Raji (cell line): ENCODE measurements around the gene TBC1D22A.

Source experiments
- POLR2A ChIP-seq: IDR thresholded peaks from 2 replicates; pipeline ENCODE4 v1.6.1; 2011; ENCODE audit warnings: low read depth, low read length, control low read depth; ENCODE audit not compliant: insufficient read depth

Gene TBC1D22A

DNA sequence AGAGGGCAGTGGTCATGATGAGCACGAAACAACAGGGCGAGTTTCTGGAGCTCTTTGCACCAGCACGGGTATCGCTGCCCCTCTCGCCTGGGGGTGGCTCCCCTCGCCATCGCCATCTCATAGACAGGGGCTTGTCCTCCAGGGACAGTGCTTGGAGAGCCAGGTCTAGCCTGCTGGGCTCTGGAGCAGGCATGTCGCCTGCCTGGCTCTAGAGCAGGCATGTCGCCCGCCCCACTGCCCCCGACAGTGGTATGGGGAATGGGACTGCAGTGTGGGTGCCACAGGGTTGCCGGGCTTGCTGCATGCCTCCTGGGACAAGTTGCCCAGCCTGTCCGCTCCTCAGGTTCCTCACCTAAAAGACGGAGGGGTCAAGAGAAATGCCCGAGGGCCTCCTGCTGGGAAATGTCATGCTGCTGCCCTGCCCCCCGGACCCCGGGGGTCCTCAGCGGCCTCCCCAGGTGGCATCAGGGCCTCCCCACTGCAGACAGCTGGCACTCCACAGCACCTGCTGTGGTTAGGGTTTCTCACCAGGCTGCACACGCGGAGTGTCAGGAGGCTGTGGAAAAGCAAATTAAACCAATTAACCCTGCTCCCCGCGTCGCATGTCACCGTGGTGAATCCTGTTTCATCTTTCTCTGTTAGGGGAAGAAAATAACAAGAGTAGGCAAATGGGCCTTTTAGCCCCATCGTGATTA, 403.0 kb downstream of the TBC1D22A start:
- TF ChIP-seq POLR2A = no peak

DNA sequence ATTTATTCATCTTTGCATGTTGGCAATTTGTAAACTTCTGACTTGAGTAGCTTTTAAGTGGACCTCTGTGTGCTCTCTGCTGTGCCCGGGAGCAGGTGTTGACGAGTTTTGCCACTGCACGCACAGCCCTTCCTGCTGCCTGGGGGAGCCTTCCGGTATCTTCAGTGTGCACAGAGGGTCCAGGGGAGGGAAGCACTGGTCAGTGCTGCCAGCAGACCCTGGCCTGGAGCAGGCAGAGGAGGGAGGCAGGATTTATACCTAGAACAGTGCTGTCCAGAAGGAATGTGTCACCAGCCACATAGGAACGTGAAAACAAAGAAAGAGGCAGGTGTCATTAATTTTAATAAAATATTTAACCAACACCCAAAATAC, 403.6 kb downstream of the TBC1D22A start:
- no peak for TF ChIP-seq POLR2A

DNA sequence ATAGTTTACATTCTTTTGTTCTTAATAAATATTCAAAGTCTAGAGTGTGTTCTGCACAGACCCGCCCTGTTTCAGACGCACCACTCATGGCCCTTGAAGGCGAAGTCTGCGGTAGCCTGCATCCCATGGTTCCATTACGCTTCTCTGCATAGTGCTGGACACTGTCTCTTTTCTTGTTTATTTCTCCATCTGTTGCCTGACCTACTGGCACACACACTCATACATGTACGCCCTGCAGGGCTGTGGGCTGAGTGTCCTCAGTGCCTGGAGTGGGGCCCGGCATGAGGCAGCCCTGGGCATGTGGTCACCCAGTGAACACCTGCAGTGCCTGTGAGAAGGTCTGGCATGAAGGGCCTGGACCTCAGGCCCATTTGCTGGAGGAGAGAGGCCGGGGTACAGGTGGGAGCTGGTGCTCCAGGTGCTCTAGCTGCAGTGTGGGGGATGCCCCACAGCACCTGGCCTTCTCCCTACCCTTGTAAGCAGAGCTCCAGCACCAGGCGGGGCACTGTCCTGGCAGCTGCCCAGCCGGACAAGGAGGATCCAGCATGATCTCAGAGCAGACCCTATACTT, 404.1 kb downstream of the TBC1D22A start:
- TF ChIP-seq POLR2A = no peak

DNA sequence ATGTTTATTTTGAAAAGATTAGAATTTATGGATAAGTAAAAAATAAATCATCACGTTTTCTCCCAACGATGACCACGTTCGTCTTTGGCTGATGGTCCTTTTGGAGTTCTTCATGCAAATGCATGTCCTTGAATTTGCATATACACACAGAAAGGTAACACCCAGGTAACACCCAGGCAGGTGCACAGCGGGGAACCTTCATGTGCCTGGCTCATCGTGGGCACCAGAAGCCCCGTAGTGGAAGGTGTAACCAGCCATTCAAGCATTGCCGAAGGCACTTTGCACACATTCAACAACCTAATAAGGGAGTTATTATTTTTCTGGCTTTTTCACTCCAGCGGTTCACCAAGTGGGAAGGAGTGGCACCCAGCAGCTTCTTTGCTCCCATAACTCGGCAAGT, 404.6 kb downstream of the TBC1D22A start:
- no peak for TF ChIP-seq POLR2A

DNA sequence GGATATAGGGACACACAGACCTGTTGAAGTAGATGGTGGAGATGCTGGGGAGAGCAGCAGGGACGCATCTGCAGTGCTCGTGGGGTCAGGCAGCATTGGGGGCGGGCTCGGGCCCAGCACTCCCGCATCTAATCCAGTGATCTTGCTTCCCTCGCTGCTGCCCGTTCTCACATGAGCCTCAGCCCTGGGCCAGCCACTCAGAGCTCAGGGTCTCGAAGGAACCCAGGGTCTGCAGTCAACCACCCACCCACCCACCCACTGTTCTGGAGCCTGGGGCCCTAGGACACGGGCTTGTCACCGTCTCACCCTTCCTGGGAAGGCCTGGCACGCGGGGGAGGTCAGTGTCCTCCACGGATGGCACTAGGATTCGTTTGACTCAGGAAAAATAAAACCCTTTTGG, 406.0 kb downstream of the TBC1D22A start:
- TF ChIP-seq POLR2A = no peak

DNA sequence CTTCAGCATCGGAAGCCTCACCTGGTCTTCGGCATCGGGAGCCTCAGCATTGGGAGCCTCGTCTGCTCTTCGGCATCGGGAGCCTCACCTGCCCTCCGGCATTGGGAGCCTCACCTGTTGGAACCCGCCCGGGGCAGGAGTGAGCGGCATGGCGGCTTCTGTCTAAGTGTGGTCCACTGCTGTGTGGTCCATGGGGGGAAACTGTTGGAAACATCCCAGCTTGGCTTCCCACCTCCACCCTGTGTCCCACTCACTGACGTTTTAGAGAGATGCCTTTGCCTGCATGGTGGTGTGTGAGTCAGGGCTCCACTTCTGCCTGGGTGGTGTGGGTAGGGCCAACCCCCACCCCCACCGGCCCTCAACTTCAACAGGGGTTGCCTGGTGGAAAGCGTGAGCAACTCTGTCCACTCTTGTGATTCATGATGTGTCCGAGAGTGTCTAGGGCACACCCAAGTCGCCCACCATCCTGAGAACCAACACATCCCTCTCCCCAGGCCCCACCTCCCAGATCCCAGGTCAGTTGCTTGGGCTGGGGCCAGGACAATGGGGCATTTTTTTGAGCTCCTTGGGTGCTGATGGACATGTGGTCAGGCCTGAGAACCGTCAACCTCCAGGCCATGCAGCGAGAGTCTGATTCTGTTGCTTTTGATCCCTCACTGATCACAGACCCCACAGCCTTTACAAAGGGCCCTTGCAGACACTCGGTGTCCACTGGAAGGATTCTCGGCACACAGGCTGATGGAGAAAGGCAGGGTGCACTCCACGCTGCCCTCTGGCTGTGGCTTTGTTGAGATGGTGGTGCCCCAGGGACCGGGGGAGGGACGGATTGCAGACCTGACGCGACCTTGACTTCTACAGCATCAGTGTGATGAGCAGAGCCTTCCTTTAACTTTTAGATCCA, 406.7 kb downstream of the TBC1D22A start:
- no peak for TF ChIP-seq POLR2A

DNA sequence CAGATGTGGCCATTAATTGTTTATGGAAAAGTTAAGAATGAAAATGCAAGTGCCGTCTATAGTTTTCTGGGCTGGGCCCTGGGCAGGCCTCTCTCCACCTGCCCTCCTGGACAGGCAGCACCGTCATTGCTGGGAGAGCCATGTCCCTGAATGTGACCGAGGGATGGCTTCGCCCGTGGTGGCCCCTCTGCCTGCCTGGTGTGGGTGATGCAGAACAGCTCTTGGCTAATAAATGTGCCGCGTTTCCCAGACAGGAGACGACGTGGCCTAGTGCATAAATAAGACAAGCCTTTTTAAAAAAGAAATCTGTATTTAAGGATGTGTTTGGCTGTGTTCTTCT, 407.3 kb downstream of the TBC1D22A start:
- TF ChIP-seq POLR2A = no peak

DNA sequence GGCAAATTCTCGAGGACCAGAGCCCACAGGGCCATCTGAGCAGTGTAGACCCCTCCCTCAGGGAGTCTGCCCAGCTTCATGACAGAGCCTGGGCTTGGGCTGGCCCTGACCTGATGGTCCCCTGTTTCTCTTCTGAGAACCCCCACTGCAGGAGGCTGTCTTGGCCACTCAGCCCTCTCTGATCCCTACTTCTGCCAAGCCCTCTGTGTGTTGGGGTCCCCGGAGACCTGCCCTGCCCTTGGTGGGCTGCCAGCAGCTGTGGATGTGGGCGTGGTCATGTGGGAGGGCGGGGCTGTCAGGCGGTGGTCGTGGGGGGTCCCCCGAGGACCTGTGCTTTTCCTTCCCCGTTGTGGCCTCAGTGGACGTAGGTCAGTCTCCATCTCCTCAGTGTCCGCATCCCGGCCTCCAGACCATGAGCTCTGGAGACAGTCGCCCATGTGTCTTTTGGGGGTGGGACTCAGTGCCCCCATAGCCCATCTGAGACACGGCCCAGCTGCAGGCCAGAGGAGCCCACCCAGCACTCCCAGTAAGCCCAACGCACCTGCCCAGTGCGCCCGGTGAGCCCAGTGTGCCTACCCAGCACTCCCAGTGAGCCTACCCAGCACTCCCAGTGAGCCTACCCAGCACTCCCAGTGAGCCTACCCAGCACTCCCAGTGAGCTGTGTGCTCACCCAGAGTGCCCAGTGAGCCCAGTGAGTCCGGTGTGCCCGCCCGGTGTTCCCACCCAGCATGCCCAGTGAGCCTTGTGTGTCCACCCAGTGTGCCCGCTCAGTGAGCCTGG, 409.2 kb downstream of the TBC1D22A start:
- no peak for TF ChIP-seq POLR2A

DNA sequence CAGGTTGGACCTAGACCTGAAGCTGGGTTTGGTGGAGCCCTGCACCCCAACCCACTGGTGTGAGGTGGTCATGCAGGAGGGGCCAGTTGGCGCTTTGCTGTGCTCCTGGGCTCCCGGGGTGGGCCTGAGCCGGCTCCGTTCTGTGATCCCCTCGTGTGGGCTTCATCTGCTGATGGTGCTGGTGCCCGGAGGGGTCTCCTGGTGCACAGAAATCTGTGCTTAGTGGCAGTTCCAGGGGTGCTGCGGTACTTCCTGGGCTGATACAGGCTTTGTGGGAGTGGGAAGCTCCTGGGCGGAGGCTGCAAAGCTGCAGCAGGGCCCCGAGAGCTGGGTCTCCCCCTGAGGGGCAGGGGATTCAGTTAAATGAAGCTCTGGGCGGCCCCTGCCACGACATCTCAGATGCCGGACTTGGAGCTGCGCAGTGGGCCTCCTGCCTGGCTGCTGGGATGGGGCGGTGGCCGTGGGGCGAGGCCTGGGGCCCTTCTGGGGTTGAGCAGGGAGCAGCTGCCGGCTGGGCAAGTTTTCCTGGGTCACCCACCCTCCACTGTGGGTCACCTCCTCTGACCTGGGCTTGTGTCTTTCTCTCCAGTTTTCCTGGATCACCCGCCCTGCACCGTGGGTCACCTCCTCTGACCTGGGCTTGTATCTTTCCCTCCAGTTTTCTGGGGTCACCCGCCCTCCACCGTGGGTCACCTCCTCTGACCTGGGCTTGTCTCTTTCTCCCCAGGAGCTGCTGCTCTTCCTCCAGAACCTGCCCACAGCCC, 410.5 kb downstream of the TBC1D22A start:
- TF ChIP-seq POLR2A = no peak

DNA sequence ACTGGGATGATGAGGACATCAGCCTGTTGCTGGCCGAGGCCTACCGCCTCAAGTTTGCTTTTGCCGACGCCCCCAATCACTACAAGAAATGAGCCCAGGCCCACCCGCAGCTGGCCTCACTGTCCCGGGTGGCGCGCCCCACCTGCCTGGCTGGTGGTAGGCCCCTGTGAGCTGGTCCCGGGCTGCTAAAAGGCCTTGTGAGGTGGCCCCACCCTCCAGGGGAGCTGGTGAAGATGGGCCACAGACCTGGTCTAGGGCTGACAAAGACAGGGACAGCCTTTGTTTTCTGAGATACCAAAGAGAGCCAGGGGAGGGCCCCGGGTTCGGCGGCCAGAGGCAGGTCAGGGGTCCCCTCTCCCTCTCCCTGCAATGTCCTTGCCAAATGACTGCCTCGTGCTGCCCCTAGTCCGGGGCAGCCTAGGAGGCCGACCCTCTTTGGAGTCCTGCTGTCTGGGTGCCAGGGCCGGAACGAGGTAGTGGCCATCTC, 411.1 kb downstream of the TBC1D22A start:
- TF ChIP-seq POLR2A = no peak

DNA sequence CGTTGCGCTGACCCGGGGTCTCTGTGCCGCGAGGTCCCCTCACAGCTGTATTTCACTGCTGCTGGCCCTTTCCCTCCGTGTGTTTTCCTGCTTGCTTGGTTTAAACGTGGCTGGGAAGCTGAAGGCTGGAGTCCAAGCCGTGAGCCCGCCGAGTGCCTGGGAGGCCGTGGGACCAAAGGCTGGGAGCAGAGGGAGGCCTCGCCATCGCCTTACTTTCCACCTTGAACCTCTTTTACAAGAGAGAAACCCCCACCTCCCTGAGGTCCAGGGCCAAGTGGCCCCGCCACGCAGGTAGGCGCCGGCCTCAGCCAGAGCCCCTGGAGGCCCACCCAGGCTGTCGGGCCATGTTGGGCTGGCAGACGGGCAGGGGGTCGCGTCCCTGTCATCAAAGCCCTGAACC, 411.6 kb downstream of the TBC1D22A start:
- no peak for TF ChIP-seq POLR2A

DNA sequence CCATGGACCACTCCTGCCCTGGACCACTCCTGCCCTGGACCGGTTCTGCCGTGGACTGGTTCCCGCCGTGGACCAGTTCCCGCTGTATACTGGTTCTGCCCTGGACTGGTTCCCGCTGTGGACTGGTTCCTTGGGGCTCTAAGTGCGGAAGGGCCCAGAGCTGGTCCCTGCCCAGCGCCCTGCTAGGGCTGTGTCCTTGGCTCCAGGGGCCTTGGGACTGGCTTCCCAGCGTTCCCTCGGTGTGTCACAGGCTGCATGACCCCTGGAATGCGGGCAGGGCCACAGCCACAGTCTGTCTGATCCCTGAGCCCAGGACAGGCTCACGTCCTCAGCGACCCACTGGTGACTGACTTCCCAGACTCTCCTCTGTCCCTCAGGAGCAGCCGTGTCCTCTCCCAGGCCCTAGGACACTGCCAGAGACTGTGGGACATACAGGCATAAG, 412.2 kb downstream of the TBC1D22A start:
- no peak for TF ChIP-seq POLR2A

DNA sequence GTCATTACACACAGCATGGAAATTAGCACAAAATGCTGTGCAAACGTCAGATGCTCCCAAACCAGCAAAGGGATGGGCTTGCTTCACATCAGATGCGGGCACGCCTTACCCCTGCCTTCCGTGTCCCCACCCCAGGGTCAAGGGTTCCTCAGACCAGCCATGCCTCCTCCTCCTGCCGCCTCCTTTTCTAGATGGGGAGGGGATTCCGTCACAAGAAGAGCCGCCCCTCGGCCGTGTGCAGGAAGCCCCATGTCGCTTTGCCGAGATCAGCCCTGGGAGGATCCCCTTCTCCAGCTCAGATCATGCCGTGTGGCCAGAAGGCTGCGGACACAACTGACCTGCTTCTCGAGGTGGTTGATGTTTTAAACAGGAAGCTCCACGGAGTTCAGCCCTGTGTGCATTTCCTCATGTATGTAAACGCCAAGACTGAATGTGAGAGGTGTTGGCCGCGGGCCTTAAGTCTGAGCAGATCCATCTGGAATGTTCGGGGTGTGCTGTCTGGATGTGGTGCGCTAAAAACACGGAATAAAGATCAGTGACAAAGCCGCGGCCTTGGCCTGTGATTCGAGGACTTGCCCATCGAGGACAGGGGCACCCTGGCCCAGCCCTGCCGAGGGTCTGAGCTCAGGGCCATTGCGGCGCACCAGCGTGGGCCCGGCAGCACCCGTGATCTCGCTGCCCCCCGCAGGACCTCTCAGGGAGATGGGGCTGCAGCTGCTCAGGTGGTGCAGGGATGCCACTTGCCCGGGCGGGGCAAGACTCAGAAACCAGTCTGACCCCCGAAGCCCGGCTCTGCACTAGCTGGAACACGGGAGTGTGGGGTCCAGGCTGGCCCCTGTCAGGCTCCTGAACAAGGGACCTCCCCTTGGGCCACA, 412.9 kb downstream of the TBC1D22A start:
- TF ChIP-seq POLR2A = no peak

DNA sequence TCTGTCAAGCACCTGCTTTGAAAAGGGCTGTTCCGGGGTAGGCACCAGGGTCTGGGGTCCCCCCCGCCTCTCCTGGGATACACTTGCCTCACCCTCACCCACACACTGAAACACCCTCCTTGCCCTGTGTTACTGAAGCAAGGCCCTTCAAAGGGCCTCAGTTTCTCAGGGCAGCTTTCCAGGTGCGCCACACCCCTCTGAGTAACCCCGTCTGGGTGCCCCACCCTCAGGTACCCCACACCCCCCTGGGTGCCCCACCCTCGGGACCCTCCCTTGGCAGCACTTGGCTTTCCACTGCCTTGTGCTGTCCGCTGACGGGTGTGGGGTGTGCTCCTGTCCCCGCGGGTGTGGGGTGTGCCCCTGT, 413.6 kb downstream of the TBC1D22A start:
- TF ChIP-seq POLR2A = no peak
